Heart left ventricle (tissue), 16 donors: ENCODE results near the gene STK32C. TPM values are rescaled to one million over a fixed set of nuclear protein-coding genes. Genes with fewer than 3 reads are reported as not detected.

ENCODE experiments used
- ATAC-seq, 4 donors: fragments of 200-7000 bp; cut with Tn5 transposase; one replicate each; pipeline ENCODE4 v1.9.1; 2020 to 2022; ENCODE audit warnings: moderate library complexity in 4 of 4, mild to moderate bottlenecking in 3 of 4, moderate number of reproducible peaks in 1 of 4
- DNase-seq, 5 donors: peaks; one replicate each; pipeline ENCODE4 v3.0.0-alpha.2; 2020
- H3K27ac ChIP-seq, 12 donors: fragments of 200-600 bp; sonication (generic) in 4 of 12; one replicate each; pipeline versions ENCODE4 v1.5.0 to v1.8.0; 2016 to 2022; ENCODE audit warnings: mild to moderate bottlenecking in 2 of 12
- H3K27me3 ChIP-seq, 9 donors: fragments of 200-600 bp; sonication (generic) in 2 of 9; one replicate each; pipeline versions ENCODE4 v1.5.1 to v1.8.0; 2016 to 2022; ENCODE audit warnings: mild to moderate bottlenecking in 3 of 9
- H3K36me3 ChIP-seq, 9 donors: fragments of 200-600 bp; sonication (generic) in 2 of 9; one replicate each; pipeline versions ENCODE4 v1.5.0 to v1.8.0; 2018 to 2022; ENCODE audit warnings: mild to moderate bottlenecking in 2 of 9
- H3K4me1 ChIP-seq, 12 donors: fragments of 200-600 bp; sonication (generic) in 4 of 12; one replicate each; pipeline versions ENCODE4 v1.5.0 to v1.8.0; 2016 to 2022; ENCODE audit warnings: mild to moderate bottlenecking in 3 of 12
- H3K4me3 ChIP-seq, 12 donors: fragments of 200-600 bp; sonication (generic) in 4 of 12; one replicate each; pipeline versions ENCODE4 v1.5.0 to v1.8.0; 2017 to 2022; ENCODE audit warnings: mild to moderate bottlenecking in 9 of 12, moderate library complexity in 4 of 12
- H3K9me3 ChIP-seq, 12 donors: fragments of 200-600 bp; sonication (generic) in 4 of 12; one replicate each; pipeline versions ENCODE4 v1.5.0 to v1.8.0; 2016 to 2022; ENCODE audit warnings: mild to moderate bottlenecking in 1 of 12
- CTCF ChIP-seq, 12 donors: fragments of 200-600 bp; sonication (generic) in 4 of 12; IDR thresholded peaks; one replicate each; pipeline versions ENCODE4 v1.5.0 to v1.8.0; 2018 to 2022; ENCODE audit warnings: antibody characterized with exemption in 12 of 12, mild to moderate bottlenecking in 5 of 12
- POLR2A ChIP-seq, 2 donors: fragments of 450-650 bp; IDR thresholded peaks; one replicate each; pipeline ENCODE4 v1.6.1; 2017; ENCODE audit warnings: antibody characterized with exemption in 2 of 2, mild to moderate bottlenecking in 2 of 2, moderate library complexity in 2 of 2
- WGBS, 4 donors: extraction: QIAGEN DNeasy Blood & Tissue Kit in 2 of 4; methylation state at CpG; one replicate each; pipeline versions ENCODE4 v1.1.5 to v1.1.7; 2013 to 2018; 5-methylcytosine and 5-hydroxymethylcytosine counted together
- intact Hi-C, 10 donors: fragments of 100-400 bp; cut with DNase I; formaldehyde crosslinking; loops; one replicate each; pipeline versions ENCODE4 v1.11.1 to v1.14.2; 2022
- polyA plus RNA-seq, 2 donors: library from polyadenylated mRNA; stranded (reverse); fragments of 200-250 nt; gene quantifications; one replicate each; pipeline ENCODE4 v1.2.3, GENCODE V29; 2013
- total RNA-seq, 9 donors: library from RNA; depleted of rRNA in 2 of 9; stranded (reverse); fragments of >200 nt in 2 of 9; fragmentation: NEBNext Ultra II Directional in 3 of 9; extraction: Animal tissue kit (Norgen Biotek cat#: 25700) in 3 of 9; gene quantifications; one replicate each; pipeline versions ENCODE4 v1.1.0 to v1.2.4, GENCODE V29; 2016 to 2023
- donor health status: ischemic (EF 13 %, LVEDD 7.1; RV severe dilation, severe dysfunction).
- donor health status: healthy with polysubstance abuse.
- donor health status: DM: no; HTN: yes; CAD: no.
- donor health status: DM: no; HTN: no; CAD: no.
- donor health status: ischemic (EF 25% LVEDD 6.9; RV normal size, moderate dysfunction).
- donor health status: ischemic (EF 25% LVEDD 5.7; RV mildly dilated, moderate dysfunction).
- donor health status: healthy.
- donor health status: DM: yes; HTN: yes; CAD: no.
- donor health status: ischemic (EF 35%, LVEDD 5.7; RV mildly dilated, moderate dysfunction).
- donor health status: nonischemic (EF 11% LVEDD 7.7; RV severe dilation, severe dysfunction).
- donor health status: DM: yes; HTN: yes; CAD: no.
- donor health status: PGD.
- donor health status: ischemic (EF 29% LVEDD 5.4; RV normal size, mild dysfunction).
- donor health status: nonischemic (EF 23%, LVEDD 6.1; RV moderate dilation, normal function).

The STK32C gene
- total and polyA plus RNA-seq, 11 donors = 3.8 to 9.8 (median 6.2) TPM

DNA sequence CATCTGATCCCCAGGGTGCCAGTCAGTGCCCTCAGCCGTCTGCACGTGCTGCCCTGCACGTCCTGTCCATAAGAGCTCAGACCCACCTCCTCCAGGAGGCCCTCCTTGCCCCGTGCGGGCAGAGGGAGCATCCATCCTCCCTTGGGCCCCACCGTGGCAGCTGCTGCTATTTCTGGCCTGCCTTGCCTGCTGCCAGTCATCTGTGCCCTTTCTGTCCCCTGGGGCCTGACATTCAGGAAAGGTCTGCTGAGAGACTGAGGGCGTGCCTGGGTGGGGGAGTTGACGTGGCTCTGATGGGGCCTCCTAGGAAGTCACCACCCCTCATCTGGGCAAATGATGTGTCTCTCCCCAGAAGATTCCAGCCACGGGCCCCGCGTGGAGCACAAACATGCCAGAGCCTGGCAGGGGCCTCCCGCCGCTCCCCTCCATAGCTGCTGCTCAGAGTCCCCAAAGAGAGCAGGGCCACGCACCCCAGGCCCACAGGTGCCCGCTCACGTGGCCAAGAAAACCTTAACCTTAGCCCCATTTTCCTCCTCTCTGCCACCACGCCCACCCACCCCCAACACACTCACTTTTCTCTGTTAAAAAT, 99.2 kb downstream of the STK32C start:
- WGBS, 4 donors = 63 to 68% (median 65%) methylated on average over 11 to 17 of the region's 17 CpGs
- H3K27me3 ChIP-seq = no peaks in the 10 kb centered on the region

GRCh38 chr10:132207536-132208461, 100.0 kb downstream of the STK32C start:
- TF ChIP-seq CTCF (IDR thresholded peaks at IDR 0.05) (no peak), POLR2A (IDR thresholded peaks at IDR 0.05) (no peak)
- Histone ChIP-seq H3K4me1 (peaks cover 0 to 17% (median 1%) of the 10 kb centered on the region in 12 donors), H3K27me3 (no peaks in the 10 kb centered on the region), H3K9me3 (peaks cover 0 to 3% (median 0%) of the 10 kb centered on the region in 12 donors), H3K36me3 (peaks cover 0 to 5% (median 0%) of the 10 kb centered on the region in 9 donors), H3K4me3 (no peak overlapping the region), H3K27ac (peak overlapping the region in 6 of 12 donors; percentile 34 to 72 (median 70))
- peak in 3 of 5 donors; percentile 60 to 68 (median 66) for DNase-seq
- peak; percentile 2 to 27 (median 18) for ATAC-seq
- WGBS, 4 donors = 74 to 80% (median 76%) methylated on average over 23 to 48 of the region's 48 CpGs
- intact Hi-C loops = no loop called here

More for the DNA sequence above, 99.2 kb downstream of the STK32C start:
- Histone ChIP-seq H3K9me3 (peaks cover 0 to 10% (median 3%) of the 10 kb centered on the region in 12 donors), H3K4me3 (no peak overlapping the region), H3K4me1 (peaks cover 0 to 17% (median 1%) of the 10 kb centered on the region in 12 donors), H3K36me3 (no peaks in the 10 kb centered on the region), H3K27ac (peak overlapping the region in 8 of 12 donors; percentile 34 to 72 (median 68))
- ATAC-seq = peak; percentile 54 to 83 (median 76)
- TF ChIP-seq CTCF (IDR thresholded peaks at IDR 0.05) (no peak), POLR2A (IDR thresholded peaks at IDR 0.05) (no peak)
- DNase-seq = peak; percentile 63 to 86 (median 69)
- intact Hi-C loops = no loop called here

DNA sequence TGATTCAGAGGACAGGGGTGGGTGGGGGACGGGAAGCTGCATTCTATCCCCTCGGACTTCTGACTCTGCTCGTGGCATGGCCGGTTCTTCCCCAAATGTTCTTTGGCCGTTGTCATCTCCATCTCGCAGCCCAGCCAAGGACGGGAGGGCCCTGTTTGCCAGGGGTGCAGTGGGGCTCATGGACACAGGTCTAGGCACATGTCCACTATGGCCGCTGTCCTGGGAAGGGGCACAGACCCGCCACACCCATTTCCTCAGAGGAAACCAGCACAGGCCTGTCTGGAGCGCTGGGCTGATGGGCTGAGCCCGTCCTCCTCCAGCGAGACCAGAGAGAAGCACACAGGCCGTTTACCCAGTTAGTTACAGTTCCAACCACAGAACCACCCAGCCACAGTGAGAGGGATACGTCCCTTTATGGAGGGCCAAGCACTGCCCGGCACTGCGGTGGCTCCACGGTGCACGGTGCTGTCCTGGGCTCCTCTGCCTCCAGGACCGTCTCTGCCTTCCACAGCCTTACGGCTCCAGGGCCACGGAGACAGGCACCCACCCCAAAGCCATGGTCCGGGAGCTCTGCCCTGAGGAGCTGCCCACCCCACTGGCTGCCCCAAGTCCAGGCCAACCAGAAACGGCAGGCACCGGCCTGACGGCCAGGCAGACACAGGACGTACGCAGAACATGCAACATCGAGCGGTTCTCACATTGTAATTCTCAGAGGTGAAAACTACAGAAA, 100.8 kb downstream of the STK32C start:
- DNase-seq (peak in 2 of 5 donors; percentile 23 to 49), ATAC-seq (no peak)
- Histone ChIP-seq H3K9me3 (no peaks in the 10 kb centered on the region), H3K36me3 (peaks cover 0 to 5% (median 0%) of the 10 kb centered on the region in 9 donors), H3K4me3 (no peak overlapping the region), H3K27ac (peak overlapping the region in 3 of 12 donors; percentile 50 to 72 (median 66)), H3K27me3 (no peaks in the 10 kb centered on the region), H3K4me1 (peaks cover 0 to 17% (median 1%) of the 10 kb centered on the region in 12 donors)
- no peak for TF ChIP-seq POLR2A (IDR thresholded peaks at IDR 0.05)
- WGBS, 4 donors = 83 to 89% (median 88%) methylated on average over 8 to 29 of the region's 29 CpGs
- intact Hi-C loops = no loop called here

GRCh38 chr10:132206377-132206745, 101.4 kb downstream of the STK32C start:
- DNase-seq = peak in 1 of 5 donors; percentile 49

More at GRCh38 chr10:132206377-132206745, 101.4 kb downstream of the STK32C start:
- peaks cover 0 to 5% (median 0%) of the 10 kb centered on the region in 9 donors for H3K36me3 ChIP-seq
- peaks cover 0 to 17% (median 1%) of the 10 kb centered on the region in 12 donors for H3K4me1 ChIP-seq
- intact Hi-C loops = no loop called here
- H3K4me3 ChIP-seq = no peak overlapping the region
- H3K27ac ChIP-seq = peak overlapping the region in 3 of 12 donors; percentile 25 to 50 (median 46)
- no peaks in the 10 kb centered on the region for H3K27me3 ChIP-seq
- TF ChIP-seq CTCF (IDR thresholded peaks at IDR 0.05) = no peak
- TF ChIP-seq POLR2A (IDR thresholded peaks at IDR 0.05) = no peak
- 90 to 96% (median 91%) methylated on average over 9 to 11 of the region's 11 CpGs for WGBS, 4 donors
- ATAC-seq = no peak
- H3K9me3 ChIP-seq = no peaks in the 10 kb centered on the region
